DMS79 (cell line): ENCODE data around the gene ACTN1.
A peak's percentile ranks its signal among the peaks of the same experiment; 100 is the strongest.

Source experiments
- DNase-seq: peaks from one replicate; lab custom pipeline; 2025; lab: John Stamatoyannopoulos, UW

Gene ACTN1

GRCh38 chr14:68969278-68970033 is 9.6 kb downstream of the ACTN1 start:
- DNase-seq: no peak

GRCh38 chr14:68968721-68969120 is 10.4 kb downstream of the ACTN1 start:
- no peak for DNase-seq

DNA sequence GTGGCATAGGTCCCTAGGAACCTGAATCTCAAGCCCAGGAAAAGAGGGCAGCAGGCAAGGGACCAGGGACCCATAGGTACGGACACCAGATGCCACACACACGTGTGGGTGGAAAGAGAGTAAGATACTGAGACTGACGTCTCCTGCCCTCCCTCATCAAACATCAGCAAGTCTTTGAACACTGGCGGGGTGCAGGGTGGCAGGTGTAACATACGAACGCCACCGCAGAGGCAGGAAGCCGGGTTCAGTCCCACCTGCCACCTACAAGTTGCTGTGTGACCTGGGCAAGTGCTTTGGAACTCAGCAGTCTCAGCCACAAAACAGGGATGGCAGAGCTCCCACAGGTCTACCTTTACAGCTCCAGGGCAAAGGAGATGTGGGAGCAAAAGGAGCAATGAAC is 11.1 kb downstream of the ACTN1 start:
- DNase-seq: no peak

DNA sequence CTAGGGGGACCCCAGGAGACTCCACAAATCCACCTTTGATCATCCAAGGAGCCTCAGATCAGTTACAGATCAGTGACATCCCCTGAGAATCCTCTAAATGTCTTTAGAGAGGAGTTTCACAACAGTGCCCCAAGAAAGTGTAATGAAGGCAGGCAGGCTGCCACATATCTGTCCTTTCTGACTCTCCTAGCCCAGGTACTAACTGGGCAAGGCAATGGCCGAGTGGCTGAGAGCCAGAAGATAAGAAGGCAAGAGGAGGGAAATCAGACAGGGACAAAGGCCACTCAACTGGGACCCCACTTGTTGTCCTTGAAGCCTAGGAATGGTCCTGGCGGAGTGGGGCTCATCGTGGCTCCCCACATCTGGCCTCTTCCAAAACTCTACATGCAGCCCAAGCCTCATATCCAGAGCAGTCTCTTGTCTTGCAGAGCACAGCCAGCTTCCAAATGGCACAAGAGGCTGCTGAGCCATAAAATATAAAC is 11.6 kb downstream of the ACTN1 start:
- DNase-seq: no peak

- no peak for DNase-seq
These were observed 12.2 kb downstream of the ACTN1 start for GRCh38 chr14:68966872-68967301.

GRCh38 chr14:68965261-68965761 is 13.8 kb downstream of the ACTN1 start:
- DNase-seq: no peak

DNA sequence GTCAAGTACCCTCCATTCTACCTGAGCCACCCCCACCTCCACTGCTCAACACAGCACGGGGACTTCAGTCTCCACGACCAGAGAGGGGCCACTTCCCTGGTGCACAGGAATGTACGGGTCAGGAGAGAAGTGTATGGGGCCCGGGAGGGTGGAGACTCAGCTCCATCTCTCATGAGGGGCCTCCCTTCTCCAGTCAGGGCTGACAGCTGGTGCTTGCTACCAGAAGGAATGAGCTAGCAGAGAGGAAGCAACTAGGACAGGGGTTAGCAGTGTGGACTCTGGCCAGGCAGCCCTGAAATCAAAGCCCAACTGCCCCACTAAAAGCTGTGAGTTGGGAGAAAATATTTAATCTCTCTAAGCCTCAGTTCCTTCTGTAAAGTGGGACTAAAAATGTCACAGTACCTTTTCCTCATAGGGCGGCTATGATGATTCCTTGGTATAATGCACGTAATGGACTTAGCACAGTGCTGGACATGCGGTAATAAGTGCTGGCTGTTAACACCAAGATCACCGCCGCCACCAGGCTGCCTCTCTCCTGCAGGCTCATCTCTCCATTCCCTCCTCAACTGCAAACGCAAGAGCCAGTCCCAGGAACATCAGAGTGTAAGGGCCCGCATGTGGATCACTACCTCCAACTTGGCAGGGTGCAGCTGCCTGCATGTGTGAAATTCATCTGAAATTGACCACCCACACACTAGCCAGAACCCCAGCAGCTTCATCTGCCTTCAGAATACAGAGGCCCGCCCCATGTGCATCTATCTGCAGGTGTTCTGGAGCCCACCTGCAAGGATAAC is 14.6 kb downstream of the ACTN1 start:
- no peak for DNase-seq

DNA sequence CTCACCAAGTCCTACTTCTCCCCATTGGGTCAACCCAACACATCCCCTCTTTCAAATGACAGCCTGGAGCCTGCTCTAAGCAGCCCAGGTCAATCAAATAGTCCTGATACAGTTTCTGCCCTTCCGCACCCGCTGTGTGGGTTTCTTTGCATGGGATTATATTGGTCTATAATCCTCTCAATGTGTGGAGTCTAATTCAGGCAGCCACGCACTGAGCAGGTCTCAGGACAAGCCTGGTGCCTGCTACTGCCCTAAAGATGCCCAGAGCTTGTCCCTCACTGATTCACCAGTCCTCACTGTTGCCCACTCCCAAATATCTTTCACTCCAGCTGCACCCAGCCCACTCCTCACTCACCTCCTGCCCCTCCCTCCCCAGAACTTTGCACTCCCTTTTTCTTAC is 16.4 kb downstream of the ACTN1 start:
- no peak for DNase-seq

- DNase-seq: peak; percentile 71
These were observed 17.1 kb downstream of the ACTN1 start for GRCh38 chr14:68961781-68962584.

DNA sequence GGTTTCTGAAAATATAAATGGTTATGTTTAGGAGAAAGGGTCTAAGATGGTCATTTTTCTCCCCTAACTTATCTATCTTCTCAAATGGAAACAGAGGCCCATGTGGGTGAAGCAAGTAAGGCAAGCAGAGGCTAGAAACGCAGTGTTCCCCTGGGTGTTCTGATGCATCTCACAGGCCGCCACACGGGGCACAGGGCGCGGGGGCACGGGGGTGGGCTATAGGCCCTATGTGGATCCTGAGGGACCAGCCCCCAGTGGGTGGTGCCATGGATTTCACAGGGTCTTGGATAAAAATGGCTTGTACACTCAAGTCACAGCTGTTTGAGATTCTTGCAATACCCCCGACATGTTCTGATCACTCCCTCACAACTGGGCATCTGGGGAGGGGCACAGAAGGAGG is 17.7 kb downstream of the ACTN1 start:
- no peak for DNase-seq

- DNase-seq: no peak
These were observed 19.0 kb downstream of the ACTN1 start for GRCh38 chr14:68960123-68960522.

DNA sequence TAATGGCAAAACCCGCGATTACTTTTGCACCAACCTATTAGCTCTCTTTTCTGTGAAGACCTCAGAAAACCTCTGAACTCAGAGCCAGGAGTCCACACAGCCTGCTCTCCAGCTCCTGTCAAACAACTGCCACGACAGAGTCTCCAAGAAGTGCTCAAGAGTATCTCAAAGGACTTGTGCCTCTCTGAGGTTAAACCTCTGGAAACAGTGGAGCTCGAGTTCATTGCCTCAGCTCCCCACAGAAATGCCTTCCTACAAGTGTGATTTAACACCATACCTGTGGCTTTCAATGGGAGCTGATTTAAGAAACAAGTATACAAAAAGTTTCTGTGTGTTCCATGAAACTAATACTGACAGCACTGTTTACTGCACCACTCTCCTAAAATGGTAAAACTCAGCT is 20.1 kb downstream of the ACTN1 start:
- DNase-seq: no peak

DNA sequence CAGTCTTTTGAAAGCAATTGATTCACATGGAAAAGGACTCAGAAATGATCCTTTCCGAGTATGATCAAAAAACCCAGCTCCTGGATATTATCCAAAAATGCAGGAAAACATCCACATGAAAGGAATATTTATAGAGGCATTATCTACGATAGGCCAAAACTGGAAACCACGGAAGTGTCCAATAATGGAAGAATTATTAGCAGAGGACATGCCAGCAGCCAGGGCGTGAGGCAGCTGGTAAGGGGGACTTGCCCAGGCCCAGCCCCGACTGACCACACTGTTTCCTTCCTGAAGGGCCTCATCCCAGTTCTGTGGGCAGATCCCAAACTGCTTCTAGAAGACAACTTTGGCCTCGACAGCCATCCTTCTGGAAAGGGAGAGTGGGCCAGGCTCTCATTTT is 20.5 kb downstream of the ACTN1 start:
- DNase-seq: no peak

- no peak for DNase-seq
These were observed 21.3 kb downstream of the ACTN1 start for GRCh38 chr14:68957775-68958174.

DNA sequence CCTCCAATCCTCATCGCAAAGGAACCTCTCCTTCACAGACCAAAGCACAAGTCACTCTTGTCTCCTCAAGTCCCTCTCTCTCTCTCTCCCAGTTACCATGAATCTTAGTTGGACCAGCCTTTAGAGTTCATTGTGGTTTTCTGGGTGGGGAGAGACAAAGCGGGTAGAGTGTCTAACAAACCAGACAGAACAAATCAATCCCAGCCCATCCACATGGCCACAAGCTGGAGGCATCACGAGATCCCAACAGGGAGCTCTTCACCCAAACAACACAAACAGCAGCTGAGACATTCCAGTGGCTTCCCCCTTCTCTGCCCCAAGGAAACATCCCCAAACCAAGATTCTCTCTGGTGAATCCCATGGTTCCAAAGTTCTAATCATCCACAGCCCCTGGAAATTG is 22.4 kb downstream of the ACTN1 start:
- DNase-seq: no peak

GRCh38 chr14:68955851-68956179 is 23.3 kb downstream of the ACTN1 start:
- no peak for DNase-seq

- no peak for DNase-seq
These were observed 23.8 kb downstream of the ACTN1 start for GRCh38 chr14:68955164-68955850.

DNA sequence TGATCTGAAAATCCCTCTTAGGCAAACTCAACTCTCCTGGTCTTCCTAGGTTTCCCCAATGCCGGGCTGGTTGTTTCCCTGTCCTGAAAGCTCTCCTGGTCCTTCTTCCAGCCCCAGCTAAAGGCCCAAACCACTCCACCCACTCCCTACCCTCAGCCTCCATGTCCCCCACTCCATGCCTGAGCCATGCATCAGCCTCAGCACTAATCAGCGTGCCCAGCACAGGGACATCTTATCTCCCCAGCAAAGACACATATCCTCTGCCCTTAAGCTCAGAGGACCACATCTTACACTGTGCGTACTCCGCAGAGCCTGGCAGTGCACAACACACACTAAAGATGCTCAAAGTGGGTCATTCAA is 25.9 kb downstream of the ACTN1 start:
- no peak for DNase-seq

- DNase-seq: no peak
These were observed 26.4 kb downstream of the ACTN1 start for GRCh38 chr14:68952531-68953195.

GRCh38 chr14:68951800-68952530 is 27.1 kb downstream of the ACTN1 start:
- DNase-seq: no peak
